ENCODE data around the gene ACMSD. TPM values are rescaled to one million over a fixed set of nuclear protein-coding genes. Genes with fewer than 3 reads are reported as not detected.

The ACMSD gene
- total and polyA plus RNA-seq, 9 of the 15 experiments (the other 6 are each of a cell fraction or from before 2014, with no cell fraction given): not detected

DNA sequence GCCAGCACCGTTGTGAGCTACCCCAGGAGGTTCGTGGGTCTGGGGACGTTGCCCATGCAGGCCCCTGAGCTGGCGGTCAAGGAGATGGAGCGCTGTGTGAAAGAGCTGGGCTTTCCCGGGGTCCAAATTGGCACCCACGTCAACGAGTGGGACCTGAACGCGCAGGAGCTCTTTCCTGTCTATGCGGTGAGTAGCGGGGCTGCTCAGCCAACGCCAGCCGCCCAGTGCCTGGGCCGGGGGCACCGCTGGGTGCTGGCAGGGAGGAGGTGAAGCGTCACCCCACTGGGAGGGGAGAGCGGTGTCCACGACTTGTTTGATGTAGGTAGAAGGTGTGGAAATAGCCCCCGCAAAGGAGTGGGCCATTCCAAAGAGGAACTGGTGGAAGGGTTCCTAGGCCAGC is 25.0 kb downstream of the ACMSD start:
- Histone ChIP-seq H3K4me3 (no peak overlapping the region), H3K79me2 (ENCODE audit: control insufficient read depth, insufficient read depth, low read length) (no peaks in the 10 kb centered on the region), H3K9me3 (replicated peaks; ENCODE audit: control insufficient read depth, insufficient read depth, low read depth, low read length) (no peaks in the 10 kb centered on the region), H3K27me3 (ENCODE audit: control insufficient read depth in 2 of 2, insufficient read depth in 2 of 2, low read length in 2 of 2) (peaks cover 0 to 17% of the 10 kb centered on the region in 2 experiments; a peak in 2 of 5 replicates), H4K20me1 (replicated peaks; ENCODE audit: control insufficient read depth, insufficient read depth, low read length) (no peaks in the 10 kb centered on the region), H2AFZ (ENCODE audit: low read depth, low read length) (no peak overlapping the region), H3K9me1 (ENCODE audit: control insufficient read depth, insufficient read depth, low read length) (no peaks in the 10 kb centered on the region), H3K36me3 (ENCODE audit: control insufficient read depth, insufficient read depth, low read length) (no peaks in the 10 kb centered on the region), H3K4me1 (replicated peaks in 1 of 2; ENCODE audit: control insufficient read depth in 2 of 2, insufficient read depth in 2 of 2, low read length in 2 of 2) (peaks cover 0 to 3% of the 10 kb centered on the region in 2 experiments; a peak in 2 of 5 replicates), H3K4me2 (ENCODE audit: insufficient read depth, low read length) (no peak overlapping the region), H3K9ac (ENCODE audit: insufficient read depth in 1 of 2, low read depth in 2 of 2, low read length in 2 of 2) (no peak overlapping the region; a peak in 1 of 4 replicates), H3K27ac (ENCODE audit: extremely low read depth, low read depth, low read length) (no peak overlapping the region)
- no peak for TF ChIP-seq YBX1 (IDR thresholded peaks at IDR 0.05)
- no peak for TF ChIP-seq ZBTB49 (CRISPR knock-in tag; IDR thresholded peaks at IDR 0.05; ENCODE audit: borderline replicate concordance)
- TF ChIP-seq ATF7 (IDR thresholded peaks at IDR 0.05): no peak
- no peak for TF ChIP-seq RB1 (IDR thresholded peaks at IDR 0.05; ENCODE audit: low read depth)
- TF ChIP-seq BCL6 (CRISPR knock-in tag; IDR thresholded peaks at IDR 0.05): no peak
- TF ChIP-seq CREM (IDR thresholded peaks at IDR 0.05; ENCODE audit: low read depth): no peak
- no peak for TF ChIP-seq ZNF347 (CRISPR knock-in tag; IDR thresholded peaks at IDR 0.05; ENCODE audit: low read depth)
- TF ChIP-seq ZNF239 (CRISPR knock-in tag; IDR thresholded peaks at IDR 0.05): no peak
- TF ChIP-seq DIDO1 (tag; IDR thresholded peaks at IDR 0.05; ENCODE audit: low read depth): no peak
- no peak for TF ChIP-seq THRA (IDR thresholded peaks at IDR 0.05)
- no peak for ATAC-seq
- WGBS (ENCODE audit: insufficient coverage, low coverage, missing lambda C conversion rate): 4% methylated on average over 20 of the region's 20 CpGs
- FAIRE-seq: no peak
- in situ Hi-C loops (cut with MboI): no loop called here
- no TSS peak for BruUV-seq (replicated peaks)
- no peak for DNase-seq (ENCODE audit: extremely low read depth in 1 of 4, low spot score in 3 of 4)
- intact Hi-C loops (cut with micrococcal nuclease): no loop called here
- POLR2A ChIA-PET: interaction anchor here (0.7 kb wide), 1 partner anchor 20 kb away, joined by 3 read pairs; no protein-coding TSS in a partner anchor
- CTCF ChIA-PET (ENCODE audit: low intra/inter-chr PET ratio): no interaction called here
